ENCODE results near the gene EIF5B.

GRCh38 chr2:99424371-99424770 is 87.2 kb downstream of the EIF5B start:
- TF ChIP-seq POLR2AphosphoS5 (IDR thresholded peaks at IDR 0.05), result no peak
- TF ChIP-seq CTCF (IDR thresholded peaks at IDR 0.05), result no peak

Measured in sigmoid colon (tissue), 4 donors.